Spleen (tissue), 11 donors: ENCODE data around the gene MIDN. TPM values are rescaled to one million over a fixed set of nuclear protein-coding genes. Genes with fewer than 3 reads are reported as not detected.

Source experiments
- DNase-seq: peaks from one replicate; pipeline ENCODE4 v3.0.0-alpha.2; 2020
- H3K27ac ChIP-seq, 8 donors: fragments of 200-600 bp; sonication (generic) in 7 of 8; 1 replicate in 4 of 8; 2 replicates in 4 of 8; pipeline versions ENCODE4 v1.5.0 to v1.8.0; 2016 to 2021; ENCODE audit warnings: inconsistent platforms in 4 of 8, mild to moderate bottlenecking in 4 of 8, moderate library complexity in 1 of 8
- H3K27me3 ChIP-seq, 7 donors: fragments of 200-600 bp; sonication (generic) in 6 of 7; replicated peaks in 1 of 7; 1 replicate in 4 of 7; 2 replicates in 3 of 7; pipeline versions ENCODE4 v1.5.0 to v1.8.0; 2016 to 2021; ENCODE audit warnings: inconsistent platforms in 3 of 7, mild to moderate bottlenecking in 1 of 7
- H3K36me3 ChIP-seq, 6 donors: fragments of 200-600 bp; sonication (generic) in 5 of 6; 1 replicate in 4 of 6; 2 replicates in 2 of 6; pipeline versions ENCODE4 v1.5.0 to v1.8.0; 2016 to 2021; ENCODE audit warnings: inconsistent platforms in 2 of 6
- H3K4me1 ChIP-seq, 6 donors: fragments of 200-600 bp; sonication (generic) in 5 of 6; 1 replicate in 3 of 6; 2 replicates in 3 of 6; pipeline versions ENCODE4 v1.5.0 to v1.8.0; 2016 to 2021; ENCODE audit warnings: inconsistent platforms in 3 of 6
- H3K4me3 ChIP-seq, 8 donors: fragments of 200-600 bp; sonication (generic) in 7 of 8; 1 replicate in 4 of 8; 2 replicates in 4 of 8; pipeline versions ENCODE4 v1.5.0 to v1.8.0; 2016 to 2021; ENCODE audit warnings: inconsistent platforms in 4 of 8, mild to moderate bottlenecking in 4 of 8, moderate library complexity in 2 of 8
- H3K9me3 ChIP-seq, 8 donors: fragments of 200-600 bp; sonication (generic) in 7 of 8; 1 replicate in 4 of 8; 2 replicates in 4 of 8; pipeline versions ENCODE4 v1.5.0 to v1.8.0; 2016 to 2021; ENCODE audit warnings: inconsistent platforms in 4 of 8
- CTCF ChIP-seq, 11 experiments: fragments of 200-600 bp in 7 of 11; fragments of 450-650 bp in 4 of 11; sonication (generic) in 4 of 11; IDR thresholded peaks in 8 of 11; conservative IDR thresholded peaks in 3 of 11; 1 replicate in 7 of 11; 2 replicates in 4 of 11; pipeline versions ENCODE4 v1.4.0 to v1.8.0; 2016 to 2021; ENCODE audit warnings: antibody characterized with exemption in 11 of 11, inconsistent platforms in 4 of 11, mild to moderate bottlenecking in 1 of 11
- POLR2A ChIP-seq, 3 donors: fragments of 450-650 bp; IDR thresholded peaks; one replicate each; pipeline ENCODE4 v1.5.1; 2017; ENCODE audit warnings: antibody characterized with exemption in 3 of 3, mild to moderate bottlenecking in 1 of 3
- POLR2AphosphoS5 ChIP-seq, 3 donors: sonication (generic); formaldehyde crosslinking; IDR thresholded peaks; one replicate each; pipeline ENCODE4 v1.5.1; 2017; ENCODE audit warnings: antibody characterized with exemption in 3 of 3
- WGBS, 5 donors: extraction: QIAGEN DNeasy Blood & Tissue Kit in 3 of 5; methylation state at CpG; one replicate each; pipeline versions ENCODE4 v1.1.5 to v1.1.7; 2013 to 2018; 5-methylcytosine and 5-hydroxymethylcytosine counted together
- intact Hi-C: fragments of 100-400 bp; cut with DNase I; formaldehyde crosslinking; loops from one replicate; pipeline ENCODE4 v1.15.0; 2023; ENCODE audit warnings: low total_unique reads
- polyA plus RNA-seq, 3 donors: library from polyadenylated mRNA; stranded (reverse); fragments of 200-250 nt; gene quantifications; one replicate each; pipeline ENCODE4 v1.2.1, GENCODE V29; 2013
- total RNA-seq, 7 donors: library from RNA; depleted of rRNA in 3 of 7; stranded (reverse); fragments of >200 nt in 3 of 7; fragmentation: NEBNext Ultra II Directional in 4 of 7; extraction: Animal tissue kit (Norgen Biotek cat#: 25700) in 4 of 7; gene quantifications; one replicate each; pipeline versions ENCODE4 v1.1.0 to v1.2.1, GENCODE V29; 2016 to 2021
- donor health status: healthy with polysubstance abuse.
- donor health status: DM: no; HTN: no; CAD: no; lungs with moderate emphysema.
- donor health status: DM: no; HTN: no; CAD: no.
- donor health status: Bipolar disorder and iron deficiency.
- donor health status: healthy.
- donor health status: DM: no; HTN: no; CAD: no.
- donor health status: DM: yes; HTN: yes; CAD: no.

MIDN gene
- total and polyA plus RNA-seq, 10 donors = 16.5 to 223 (median 86.7) TPM

- H3K4me3 ChIP-seq = no peak overlapping the region
- peaks cover 0 to 35% (median 0%) of the 10 kb centered on the region in 7 donors for H3K27me3 ChIP-seq
- H3K27ac ChIP-seq = no peak overlapping the region
- DNase-seq = no peak
- no peak for TF ChIP-seq POLR2A (IDR thresholded peaks at IDR 0.05)
- no peak for TF ChIP-seq CTCF (IDR thresholded peaks at IDR 0.05 in 8 of 11, conservative IDR thresholded peaks at IDR 0.05 in 3 of 11)
- TF ChIP-seq POLR2AphosphoS5 (IDR thresholded peaks at IDR 0.05) = no peak
- no peaks in the 10 kb centered on the region for H3K9me3 ChIP-seq
- intact Hi-C loops = no loop called here
- H3K4me1 ChIP-seq = no peaks in the 10 kb centered on the region
- H3K36me3 ChIP-seq = no peaks in the 10 kb centered on the region
- 91 to 96% (median 93%) methylated on average over 5 to 20 of the region's 20 CpGs for WGBS, 5 donors
Measured at GRCh38 chr19:1307755-1308303, 59.4 kb downstream of the MIDN start.

GRCh38 chr19:1308718-1309117 lies 60.3 kb downstream of the MIDN start:
- intact Hi-C loops = no loop called here
- Histone ChIP-seq H3K36me3 (no peaks in the 10 kb centered on the region), H3K27ac (no peak overlapping the region), H3K27me3 (peaks cover 0 to 44% (median 7%) of the 10 kb centered on the region in 7 donors), H3K9me3 (no peaks in the 10 kb centered on the region), H3K4me1 (no peaks in the 10 kb centered on the region), H3K4me3 (no peak overlapping the region)
- DNase-seq = no peak
- WGBS, 5 donors = 65 to 74% (median 69%) methylated on average over 11 of the region's 11 CpGs
- TF ChIP-seq CTCF (IDR thresholded peaks at IDR 0.05 in 8 of 11, conservative IDR thresholded peaks at IDR 0.05 in 3 of 11) (no peak), POLR2A (IDR thresholded peaks at IDR 0.05) (no peak), POLR2AphosphoS5 (IDR thresholded peaks at IDR 0.05) (no peak)

Other genes starting within 250 kb of the MIDN start
- gene GRIN3B, start 248.2 kb upstream of the MIDN start, total RNA-seq = under 1 TPM in 2 of 7 donors, not detected in 5; 0.07 to 0.11 TPM
- not detected for gene GRIN3B, start 248.2 kb upstream of the MIDN start, polyA plus RNA-seq
- gene TMEM259, start 227.5 kb upstream of the MIDN start, total RNA-seq = 100 to 1,000 TPM; 187 to 275 (median 240) TPM
- 100 to 1,000 TPM; 172 to 560 (median 460) TPM for gene TMEM259, start 227.5 kb upstream of the MIDN start, polyA plus RNA-seq
- not detected for gene RNU6-2, start 227.1 kb upstream of the MIDN start, total RNA-seq
- gene RNU6-2, start 227.1 kb upstream of the MIDN start, polyA plus RNA-seq = not detected
- gene CNN2, start 222.0 kb upstream of the MIDN start, total RNA-seq = 100 to 1,000 TPM; 102 to 296 (median 233) TPM
- gene CNN2, start 222.0 kb upstream of the MIDN start, polyA plus RNA-seq = 100 to 1,000 TPM; 126 to 147 (median 140) TPM
- gene ABCA7, start 208.5 kb upstream of the MIDN start, total RNA-seq = 100 to 1,000 TPM in 3 of 7 donors, 10 to 100 TPM in 4; 64.6 to 162 (median 94.7) TPM
- gene ABCA7, start 208.5 kb upstream of the MIDN start, polyA plus RNA-seq = 100 to 1,000 TPM in 2 of 3 donors, 10 to 100 TPM in 1; 67.5 to 197 (median 152) TPM
- gene ARHGAP45, start 181.4 kb upstream of the MIDN start, total RNA-seq = 100 to 1,000 TPM; 161 to 258 (median 237) TPM
- gene ARHGAP45, start 181.4 kb upstream of the MIDN start, polyA plus RNA-seq = 100 to 1,000 TPM; 205 to 356 (median 329) TPM
- 100 to 1,000 TPM; 106 to 152 (median 123) TPM for gene POLR2E, start 153.2 kb upstream of the MIDN start, total RNA-seq
- 100 to 1,000 TPM in 2 of 3 donors, 10 to 100 TPM in 1; 70.8 to 144 (median 105) TPM for gene POLR2E, start 153.2 kb upstream of the MIDN start, polyA plus RNA-seq
- gene GPX4, start 144.6 kb upstream of the MIDN start, total RNA-seq = 100 to 1,000 TPM; 138 to 275 (median 216) TPM
- gene GPX4, start 144.6 kb upstream of the MIDN start, polyA plus RNA-seq = 100 to 1,000 TPM; 480 to 562 (median 522) TPM
- 100 to 1,000 TPM in 5 of 7 donors, 10 to 100 TPM in 2; 51.7 to 230 (median 168) TPM for gene SBNO2, start 74.3 kb upstream of the MIDN start, total RNA-seq
- 10 to 100 TPM; 16.2 to 62.0 (median 29.8) TPM for gene SBNO2, start 74.3 kb upstream of the MIDN start, polyA plus RNA-seq
- 10 to 100 TPM; 52.1 to 85.0 (median 75.3) TPM for gene STK11, start 42.8 kb upstream of the MIDN start, total RNA-seq
- 100 to 1,000 TPM in 1 of 3 donors, 10 to 100 TPM in 2; 44.0 to 107 (median 46.7) TPM for gene STK11, start 42.8 kb upstream of the MIDN start, polyA plus RNA-seq
- 1 to 10 TPM in 1 of 7 donors, under 1 TPM in 5, not detected in 1; 0.12 to 1.2 (median 0.41) TPM for gene CBARP, start 10.6 kb upstream of the MIDN start, total RNA-seq
- gene CBARP, start 10.6 kb upstream of the MIDN start, polyA plus RNA-seq = under 1 TPM in 2 of 3 donors, not detected in 1; 0.05 to 0.48 TPM
- 100 to 1,000 TPM in 4 of 7 donors, 10 to 100 TPM in 3; 49.1 to 131 (median 102) TPM for gene ATP5F1D, start 6.8 kb upstream of the MIDN start, total RNA-seq
- 100 to 1,000 TPM; 164 to 166 (median 165) TPM for gene ATP5F1D, start 6.8 kb upstream of the MIDN start, polyA plus RNA-seq
- gene CIRBP, start 20.7 kb downstream of the MIDN start, total RNA-seq = 100 to 1,000 TPM; 333 to 672 (median 514) TPM
- gene CIRBP, start 20.7 kb downstream of the MIDN start, polyA plus RNA-seq = 100 to 1,000 TPM; 406 to 894 (median 843) TPM
- gene FAM174C, start 26.9 kb downstream of the MIDN start, total RNA-seq = 10 to 100 TPM; 35.8 to 69.6 (median 43.9) TPM
- 100 to 1,000 TPM in 1 of 3 donors, 10 to 100 TPM in 2; 82.9 to 134 (median 88.6) TPM for gene FAM174C, start 26.9 kb downstream of the MIDN start, polyA plus RNA-seq
- not detected for gene EFNA2, start 37.3 kb downstream of the MIDN start, total RNA-seq
- gene EFNA2, start 37.3 kb downstream of the MIDN start, polyA plus RNA-seq = not detected
- gene NDUFS7, start 135.3 kb downstream of the MIDN start, total RNA-seq = 100 to 1,000 TPM in 1 of 7 donors, 10 to 100 TPM in 6; 64.0 to 133 (median 85.2) TPM
- 100 to 1,000 TPM in 1 of 3 donors, 10 to 100 TPM in 2; 75.5 to 106 (median 78.0) TPM for gene NDUFS7, start 135.3 kb downstream of the MIDN start, polyA plus RNA-seq
- 10 to 100 TPM in 4 of 7 donors, 1 to 10 TPM in 3; 7.1 to 14.5 (median 11.2) TPM for gene GAMT, start 153.0 kb downstream of the MIDN start, total RNA-seq
- 10 to 100 TPM; 15.2 to 20.4 (median 18.2) TPM for gene GAMT, start 153.0 kb downstream of the MIDN start, polyA plus RNA-seq
- 100 to 1,000 TPM in 3 of 7 donors, 10 to 100 TPM in 4; 43.8 to 137 (median 94.6) TPM for gene DAZAP1, start 159.0 kb downstream of the MIDN start, total RNA-seq
- gene DAZAP1, start 159.0 kb downstream of the MIDN start, polyA plus RNA-seq = 100 to 1,000 TPM in 2 of 3 donors, 10 to 100 TPM in 1; 80.0 to 133 (median 106) TPM
- 1,000 to 10,000 TPM in 6 of 7 donors, 100 to 1,000 TPM in 1; 932 to 4,344 (median 1,309) TPM for gene RPS15, start 189.8 kb downstream of the MIDN start, total RNA-seq
- 1,000 to 10,000 TPM; 4,275 to 5,849 (median 5,793) TPM for gene RPS15, start 189.8 kb downstream of the MIDN start, polyA plus RNA-seq
- under 1 TPM; 0.07 to 0.56 (median 0.20) TPM for gene APC2, start 201.5 kb downstream of the MIDN start, total RNA-seq
- under 1 TPM; 0.02 to 0.29 (median 0.02) TPM for gene APC2, start 201.5 kb downstream of the MIDN start, polyA plus RNA-seq
- gene C19orf25, start 230.6 kb downstream of the MIDN start, total RNA-seq = 10 to 100 TPM; 31.3 to 52.8 (median 40.3) TPM
- 10 to 100 TPM; 24.7 to 56.6 (median 38.8) TPM for gene C19orf25, start 230.6 kb downstream of the MIDN start, polyA plus RNA-seq
- 1 to 10 TPM; 1.1 to 4.2 (median 1.8) TPM for gene PCSK4, start 241.8 kb downstream of the MIDN start, total RNA-seq
- gene PCSK4, start 241.8 kb downstream of the MIDN start, polyA plus RNA-seq = 1 to 10 TPM; 1.9 to 2.4 (median 2.0) TPM
- gene REEP6, start 242.6 kb downstream of the MIDN start, total RNA-seq = 1 to 10 TPM in 5 of 7 donors, under 1 TPM in 1, not detected in 1; 0.65 to 2.6 (median 1.6) TPM
- 1 to 10 TPM; 1.2 to 1.6 (median 1.5) TPM for gene REEP6, start 242.6 kb downstream of the MIDN start, polyA plus RNA-seq